CD4-positive, alpha-beta memory T cell (primary cell): Measurements from ENCODE around the gene CPN2. TPM values are rescaled to one million over a fixed set of nuclear protein-coding genes. Genes with fewer than 3 reads are reported as not detected.

Experiments used
- CTCF ChIA-PET: fragments of 350-600 bp; sonication (Branson Sonifier 250); formaldehyde crosslinking; loops from one replicate; lab custom pipeline; 2021; ENCODE audit warnings: inconsistent platforms; ENCODE audit not compliant: partially characterized antibody; lab: Charles Lee
- POLR2A ChIA-PET: fragments of 350-600 bp; sonication (Branson Sonifier 250); formaldehyde crosslinking; loops from one replicate; lab custom pipeline; 2021; ENCODE audit not compliant: partially characterized antibody; lab: Charles Lee
- DNase-seq, 5 donors: peaks; one replicate each; pipeline versions ENCODE4 v3.0.0 to v3.0.0-alpha.2; 2020 to 2022; ENCODE audit warnings: mixed read lengths in 1 of 5
- H3K27ac ChIP-seq: one replicate; pipeline ENCODE4 v1.7.0; 2013; ENCODE audit warnings: low read depth, low read length
- H3K27me3 ChIP-seq: 2 replicates; pipeline ENCODE4 v1.7.0; 2013; ENCODE audit warnings: mild to moderate bottlenecking, low read length, moderate library complexity; ENCODE audit not compliant: insufficient read depth
- H3K36me3 ChIP-seq: 2 replicates; pipeline ENCODE4 v1.7.0; 2013; ENCODE audit warnings: mild to moderate bottlenecking, low read length, moderate library complexity; ENCODE audit not compliant: insufficient read depth
- H3K4me1 ChIP-seq: 2 replicates; pipeline ENCODE4 v1.7.0; 2013; ENCODE audit warnings: mild to moderate bottlenecking, low read length, moderate library complexity; ENCODE audit not compliant: insufficient read depth
- H3K4me3 ChIP-seq, 2 donors: one replicate each; pipeline ENCODE4 v1.7.0; 2013; ENCODE audit warnings: low read length in 2 of 2, mild to moderate bottlenecking in 1 of 2
- H3K9me3 ChIP-seq, 2 donors: one replicate each; pipeline ENCODE4 v1.7.0; 2013; ENCODE audit warnings: low read length in 2 of 2, control low read depth in 1 of 2; ENCODE audit not compliant: control insufficient read depth in 1 of 2
- H3K27ac Mint-ChIP-seq, 7 donors: one replicate each; pipeline ENCODE4 v1.8.0; 2020 to 2021; ENCODE audit warnings: mixed read lengths in 7 of 7, mild to moderate bottlenecking in 6 of 7, inconsistent platforms in 3 of 7, moderate library complexity in 3 of 7
- H3K27me3 Mint-ChIP-seq, 2 donors: one replicate each; pipeline ENCODE4 v1.8.0; 2020 to 2021; ENCODE audit warnings: mixed read lengths in 2 of 2
- H3K36me3 Mint-ChIP-seq, 2 donors: one replicate each; pipeline ENCODE4 v1.8.0; 2020 to 2021; ENCODE audit warnings: mixed read lengths in 2 of 2, inconsistent platforms in 1 of 2, mild to moderate bottlenecking in 1 of 2
- H3K4me1 Mint-ChIP-seq, 4 donors: one replicate each; pipeline ENCODE4 v1.8.0; 2020 to 2021; ENCODE audit warnings: mixed read lengths in 4 of 4, mild to moderate bottlenecking in 1 of 4
- H3K4me3 Mint-ChIP-seq, 8 donors: one replicate each; pipeline ENCODE4 v1.8.0; 2020 to 2021; ENCODE audit warnings: mixed read lengths in 8 of 8, mild to moderate bottlenecking in 7 of 8, moderate library complexity in 6 of 8, inconsistent platforms in 3 of 8
- H3K9me3 Mint-ChIP-seq, 8 donors: one replicate each; pipeline ENCODE4 v1.8.0; 2020 to 2021; ENCODE audit warnings: mixed read lengths in 8 of 8, mild to moderate bottlenecking in 5 of 8, inconsistent platforms in 3 of 8, moderate library complexity in 1 of 8
- intact Hi-C: fragments of 100-400 bp; cut with micrococcal nuclease; formaldehyde crosslinking; loops from one replicate; pipeline ENCODE4 v1.15.1; 2023
- polyA plus RNA-seq, 2 donors: library from polyadenylated mRNA; unstranded; fragments of 300-500 nt; fragmentation: Illumina TruSeq; gene quantifications; one replicate each; pipeline ENCODE4 v1.2.3, GENCODE V29; 2021
- total RNA-seq, 2 experiments: library from RNA; stranded (reverse); gene quantifications; one replicate each; pipeline ENCODE4 v1.2.3, GENCODE V29; 2021

Gene CPN2
- total and polyA plus RNA-seq, 4 experiments from 2014 or later, result not detected

DNA sequence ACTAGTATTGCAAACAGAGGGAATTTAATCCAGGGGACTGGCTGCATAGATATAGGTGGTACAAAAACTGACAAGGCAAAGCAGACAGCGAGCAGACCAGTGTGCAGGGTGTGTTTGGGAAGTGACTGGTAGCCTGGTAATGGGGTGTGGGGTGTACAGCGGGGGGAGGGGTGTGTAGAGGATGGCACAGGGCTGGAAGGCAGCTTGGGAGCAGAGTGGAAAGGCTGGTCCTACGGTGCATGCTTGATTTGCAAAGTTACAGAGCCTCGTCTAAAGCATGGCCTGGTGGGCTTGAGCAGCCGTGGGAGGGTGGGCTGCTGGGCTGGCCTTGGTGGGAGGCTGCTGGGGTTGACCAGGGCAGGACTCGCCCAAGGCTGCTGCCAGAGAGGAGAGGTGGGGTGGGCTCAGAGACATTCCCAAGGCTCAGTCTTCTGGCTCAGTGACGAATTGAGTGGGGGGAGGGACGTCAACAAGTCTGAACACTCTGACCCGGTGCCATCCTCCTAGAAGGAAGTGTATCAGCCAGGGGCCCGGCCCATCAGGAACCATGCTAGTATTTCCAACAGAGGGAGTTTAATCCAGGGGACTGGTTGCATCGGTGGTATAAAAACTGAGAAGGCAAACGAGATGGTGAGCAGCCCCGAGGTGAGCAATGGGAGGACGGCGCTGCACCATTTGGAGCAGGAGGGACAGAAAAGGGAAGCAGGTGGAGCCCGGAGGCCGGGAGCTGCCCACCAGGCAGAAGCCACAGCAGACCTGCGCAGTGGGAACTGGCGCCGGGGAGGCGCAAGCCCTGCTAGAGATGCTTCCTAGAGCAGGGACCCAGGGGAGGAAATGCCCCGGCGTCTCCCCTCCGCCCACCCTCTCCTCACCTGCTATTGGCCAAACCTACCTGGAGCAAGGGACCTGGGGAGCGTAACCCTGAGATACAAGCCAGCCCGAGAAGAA lies 29.2 kb downstream of the CPN2 start:
- H3K4me3 ChIP-seq, result no peak overlapping the region
- intact Hi-C loops, result no loop called here
- Mint-ChIP-seq H3K36me3 (peaks cover 0 to 3% of the 10 kb centered on the region in 2 donors), H3K27ac (peak overlapping the region in 1 of 7 donors; percentile 44), H3K9me3 (peaks cover 2 to 11% (median 6%) of the 10 kb centered on the region in 8 donors), H3K4me3 (peak overlapping the region in 2 of 8 donors; percentile 9 to 64), H3K27me3 (peaks cover 0 to 10% of the 10 kb centered on the region in 2 donors), H3K4me1 (peaks cover 0 to 8% (median under 1%) of the 10 kb centered on the region in 4 donors)
- DNase-seq, result no peak
- H3K9me3 ChIP-seq, result peaks cover 0 to 8% of the 10 kb centered on the region in 2 donors
- POLR2A ChIA-PET, result no interaction called here
- H3K27ac ChIP-seq, result no peak overlapping the region
- CTCF ChIA-PET, result interaction anchor here (0.6 kb wide), 1 partner anchor 77 kb away, joined by 4 read pairs; the partner anchor contains the start of gene GP5
- no peaks in the 10 kb centered on the region for H3K27me3 ChIP-seq
- no peaks in the 10 kb centered on the region for H3K36me3 ChIP-seq
- peaks cover 9% of the 10 kb centered on the region for H3K4me1 ChIP-seq

- Histone ChIP-seq H3K36me3 (no peaks in the 10 kb centered on the region), H3K27me3 (no peaks in the 10 kb centered on the region), H3K9me3 (peaks cover 0 to 8% of the 10 kb centered on the region in 2 donors), H3K4me3 (no peak overlapping the region), H3K4me1 (peaks cover 14% of the 10 kb centered on the region), H3K27ac (no peak overlapping the region)
- no peak overlapping the region for H3K4me3 Mint-ChIP-seq
- POLR2A ChIA-PET, result no interaction called here
- peaks cover 0 to 8% (median 3%) of the 10 kb centered on the region in 4 donors for H3K4me1 Mint-ChIP-seq
- H3K27ac Mint-ChIP-seq, result no peak overlapping the region
- H3K9me3 Mint-ChIP-seq, result peaks cover 2 to 11% (median 6%) of the 10 kb centered on the region in 8 donors
- H3K36me3 Mint-ChIP-seq, result peaks cover 0 to 3% of the 10 kb centered on the region in 2 donors
- intact Hi-C loops, result no loop called here
- H3K27me3 Mint-ChIP-seq, result peaks cover 5 to 13% of the 10 kb centered on the region in 2 donors
- CTCF ChIA-PET, result interaction anchor here (5.7 kb wide), 1 partner anchor 654 kb away, joined by 135 read pairs; no protein-coding TSS in a partner anchor
- DNase-seq, result no peak
Observed at GRCh38 chr3:194320744-194321243, 30.3 kb downstream of the CPN2 start.

DNA sequence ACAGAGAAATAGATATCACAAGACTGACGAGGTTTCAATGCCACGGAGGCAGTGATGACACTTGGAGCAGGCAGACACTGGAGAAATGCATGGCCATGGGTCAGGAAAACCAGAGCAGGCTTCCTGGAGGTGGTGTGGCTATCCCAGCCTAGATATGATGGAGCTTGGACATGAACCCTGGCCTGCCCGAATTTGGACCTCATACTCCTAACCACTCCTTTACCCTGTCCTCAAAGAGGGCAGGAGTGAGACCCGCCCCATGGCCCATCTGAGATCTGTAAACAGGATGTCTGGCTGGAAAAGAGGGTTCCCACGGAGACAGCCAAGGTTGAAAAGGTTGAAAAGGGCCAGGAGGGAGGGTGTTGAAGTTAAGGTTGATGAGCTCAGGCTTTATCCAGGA lies 31.0 kb downstream of the CPN2 start:
- Histone ChIP-seq H3K27ac (no peak overlapping the region), H3K36me3 (no peaks in the 10 kb centered on the region), H3K4me1 (peaks cover 18% of the 10 kb centered on the region), H3K4me3 (no peak overlapping the region), H3K9me3 (peaks cover 0 to 8% of the 10 kb centered on the region in 2 donors), H3K27me3 (no peaks in the 10 kb centered on the region)
- Mint-ChIP-seq H3K27me3 (peaks cover 5 to 13% of the 10 kb centered on the region in 2 donors), H3K4me3 (no peak overlapping the region), H3K4me1 (peaks cover 3 to 11% (median 7%) of the 10 kb centered on the region in 4 donors), H3K27ac (no peak overlapping the region), H3K9me3 (peaks cover 2 to 11% (median 6%) of the 10 kb centered on the region in 8 donors), H3K36me3 (peaks cover 0 to 3% of the 10 kb centered on the region in 2 donors)
- ChIA-PET POLR2A (no interaction called here), CTCF (interaction anchor here (5.7 kb wide), 1 partner anchor 653 kb away, joined by 135 read pairs; no protein-coding TSS in a partner anchor)
- intact Hi-C loops, result no loop called here
- no peak for DNase-seq

GRCh38 chr3:194318511-194319161 lies 32.5 kb downstream of the CPN2 start:
- no peak overlapping the region for H3K4me3 Mint-ChIP-seq
- CTCF ChIA-PET, result interaction anchor here (1.7 to 5.7 kb wide), 2 partner anchors 9 to 652 kb away, joined by 3 to 135 read pairs; no protein-coding TSS in a partner anchor

GRCh38 chr3:194316918-194317317 lies 34.2 kb downstream of the CPN2 start:
- H3K4me3 Mint-ChIP-seq, result peak overlapping the region in 2 of 8 donors; percentile 14 to 33
- H3K27ac ChIP-seq, result no peak overlapping the region
- no peak overlapping the region for H3K4me3 ChIP-seq
- H3K9me3 Mint-ChIP-seq, result peaks cover 2 to 11% (median 6%) of the 10 kb centered on the region in 8 donors
- CTCF ChIA-PET, result interaction anchor here (0.8 to 5.7 kb wide), 11 partner anchors 8 to 650 kb away, joined by 3 to 135 read pairs (median 6); no protein-coding TSS in a partner anchor
- H3K27me3 ChIP-seq, result no peaks in the 10 kb centered on the region
- no peak for DNase-seq
- peaks cover 0 to 8% of the 10 kb centered on the region in 2 donors for H3K9me3 ChIP-seq
- POLR2A ChIA-PET, result interaction anchor here (1.0 kb wide), 1 partner anchor 511 kb away, joined by 3 read pairs; no protein-coding TSS in a partner anchor
- peaks cover 0 to 3% of the 10 kb centered on the region in 2 donors for H3K36me3 Mint-ChIP-seq
- H3K27me3 Mint-ChIP-seq, result peaks cover 5 to 12% of the 10 kb centered on the region in 2 donors
- peaks cover 13% of the 10 kb centered on the region for H3K4me1 ChIP-seq
- no peak overlapping the region for H3K27ac Mint-ChIP-seq
- H3K36me3 ChIP-seq, result no peaks in the 10 kb centered on the region
- intact Hi-C loops, result loop anchor here (5.0 to 10.0 kb wide), 4 partner anchors 852 to 1850 kb away; no protein-coding TSS in a partner anchor
- peaks cover 5 to 10% (median 7%) of the 10 kb centered on the region in 4 donors for H3K4me1 Mint-ChIP-seq

More at GRCh38 chr3:194318511-194319161, 32.5 kb downstream of the CPN2 start:
- no peaks in the 10 kb centered on the region for H3K36me3 ChIP-seq
- Mint-ChIP-seq H3K36me3 (peaks cover 0 to 3% of the 10 kb centered on the region in 2 donors), H3K27me3 (peaks cover 5 to 13% of the 10 kb centered on the region in 2 donors), H3K4me1 (peaks cover 5 to 15% (median 9%) of the 10 kb centered on the region in 4 donors), H3K27ac (no peak overlapping the region), H3K9me3 (peaks cover 2 to 11% (median 6%) of the 10 kb centered on the region in 8 donors)
- peaks cover 0 to 8% of the 10 kb centered on the region in 2 donors for H3K9me3 ChIP-seq
- peaks cover 13% of the 10 kb centered on the region for H3K4me1 ChIP-seq
- POLR2A ChIA-PET, result no interaction called here
- intact Hi-C loops, result loop anchor here (5.0 to 10.0 kb wide), 4 partner anchors 854 to 1851 kb away; no protein-coding TSS in a partner anchor
- H3K4me3 ChIP-seq, result no peak overlapping the region
- no peak overlapping the region for H3K27ac ChIP-seq
- H3K27me3 ChIP-seq, result no peaks in the 10 kb centered on the region
- no peak for DNase-seq

GRCh38 chr3:194315965-194316361 lies 35.2 kb downstream of the CPN2 start:
- H3K27me3 ChIP-seq, result no peaks in the 10 kb centered on the region
- ChIA-PET POLR2A (interaction anchor here (0.6 to 1.4 kb wide), 3 partner anchors 324 to 651 kb away, joined by 3 to 9 read pairs (median 3); no protein-coding TSS in a partner anchor), CTCF (interaction anchor here (0.6 to 5.7 kb wide), 42 partner anchors 9 to 1499 kb away, joined by 3 to 135 read pairs (median 4); partner anchors contain the start of gene GP5)
- H3K9me3 ChIP-seq, result peaks cover 0 to 8% of the 10 kb centered on the region in 2 donors
- Mint-ChIP-seq H3K4me1 (peaks cover 5 to 10% (median 7%) of the 10 kb centered on the region in 4 donors), H3K27me3 (peaks cover 5 to 12% of the 10 kb centered on the region in 2 donors), H3K4me3 (peak overlapping the region in 7 of 8 donors; percentile 12 to 79 (median 61)), H3K27ac (no peak overlapping the region), H3K36me3 (peaks cover 0 to 3% of the 10 kb centered on the region in 2 donors), H3K9me3 (peaks cover 2 to 11% (median 6%) of the 10 kb centered on the region in 8 donors)
- H3K36me3 ChIP-seq, result no peaks in the 10 kb centered on the region
- peak overlapping the region in 1 of 2 donors; percentile 62 for H3K4me3 ChIP-seq
- intact Hi-C loops, result loop anchor here (1.0 to 10.0 kb wide), 7 partner anchors 187 to 1849 kb away; no protein-coding TSS in a partner anchor
- H3K4me1 ChIP-seq, result peaks cover 13% of the 10 kb centered on the region
- no peak overlapping the region for H3K27ac ChIP-seq
- DNase-seq, result no peak
